Posterior vena cava (tissue), 2 donors: ENCODE measurements around the gene RBM17. TPM values are rescaled to one million over a fixed set of nuclear protein-coding genes. Genes with fewer than 3 reads are reported as not detected.
"Not testable (repeated sequence)": the region's sequence is repeated elsewhere in the genome, so short reads cannot be mapped to it uniquely, and the experiment has no call there.

Source experiments
- DNase-seq: peaks from one replicate; pipeline ENCODE4 v3.0.0-alpha.2; 2020; ENCODE audit warnings: low spot score
- intact Hi-C, 2 donors: fragments of 100-400 bp; cut with DNase I; formaldehyde crosslinking; loops; one replicate each; pipeline versions ENCODE4 v1.14.1 to v1.14.2; 2022 to 2023
- total RNA-seq, 2 donors: library from RNA; stranded (reverse); fragmentation: NEBNext Ultra II Directional; extraction: Animal tissue kit (Norgen Biotek cat#: 25700); gene quantifications; one replicate each; pipeline ENCODE4 v1.2.1, GENCODE V29; 2021
- donor health status: DM: yes; HTN: yes; CAD: no.
- donor health status: DM: yes; HTN: yes; CAD: no.

RBM17 gene
- total RNA-seq, 2 donors from 2014 or later, result 58.9 to 68.3 TPM

DNA sequence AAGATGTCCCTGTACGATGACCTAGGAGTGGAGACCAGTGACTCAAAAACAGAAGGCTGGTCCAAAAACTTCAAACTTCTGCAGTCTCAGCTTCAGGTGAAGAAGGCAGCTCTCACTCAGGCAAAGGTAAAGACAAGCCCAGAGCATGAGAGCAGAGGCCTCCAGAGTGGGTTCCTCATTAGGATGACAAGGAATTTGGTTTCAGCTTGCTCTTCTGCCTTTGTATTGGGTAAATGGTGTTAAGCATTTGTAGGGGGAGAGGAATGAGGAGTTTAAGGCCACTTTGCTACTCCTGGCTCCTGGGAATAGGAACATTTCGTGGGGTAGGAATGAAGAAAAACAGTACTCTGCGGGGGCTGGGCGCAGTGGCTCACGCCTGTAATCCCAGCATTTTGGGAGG is 8.2 kb downstream of the RBM17 start:
- intact Hi-C loops, result loop anchor here in 1 of 2 donors (10.0 kb wide), 1 partner anchor 48 kb away; no protein-coding TSS in a partner anchor

DNA sequence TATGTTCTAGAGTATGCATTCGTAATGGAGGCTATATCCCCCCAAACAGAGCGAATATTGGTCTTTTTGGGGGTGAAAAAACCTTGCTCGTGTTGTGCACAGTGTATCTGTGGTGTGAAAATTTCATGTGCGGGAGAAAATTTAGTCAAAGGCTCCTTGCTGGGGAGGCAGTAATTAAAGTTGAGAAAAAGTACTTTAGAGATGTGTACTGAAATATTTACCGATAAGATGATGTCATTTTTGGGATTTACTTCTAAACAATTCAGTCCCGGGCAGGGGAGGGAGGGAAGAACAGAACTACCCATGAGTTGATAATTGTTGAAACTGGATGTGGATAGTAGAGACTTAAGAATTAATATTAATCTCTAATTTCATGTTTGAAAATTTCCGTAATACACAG is 9.3 kb downstream of the RBM17 start:
- intact Hi-C loops, result loop anchor here in 1 of 2 donors (10.0 kb wide), 1 partner anchor 47 kb away; no protein-coding TSS in a partner anchor
- no peak for DNase-seq

More for the DNA sequence above, 8.2 kb downstream of the RBM17 start:
- DNase-seq, result no peak

DNA sequence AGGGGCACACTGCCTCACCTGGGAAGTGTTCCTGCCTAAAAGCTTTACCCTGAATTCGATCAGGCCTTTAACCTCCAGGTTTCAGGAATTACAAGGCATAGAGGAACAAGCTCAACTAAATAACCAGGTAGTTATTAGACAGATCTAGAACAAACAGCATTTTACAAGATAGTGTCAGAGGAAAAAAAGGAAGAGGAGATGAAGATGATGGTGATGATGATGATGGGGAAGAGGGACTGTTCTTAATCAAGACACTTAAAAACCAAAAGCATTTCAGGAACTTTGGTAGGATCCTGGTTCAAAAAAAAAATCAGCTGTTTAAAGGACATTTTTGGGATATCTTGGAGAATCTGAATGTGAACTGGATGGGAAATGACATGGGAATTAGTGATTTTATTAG is 11.5 kb downstream of the RBM17 start:
- DNase-seq, result no peak
- intact Hi-C loops, result no loop called here

DNA sequence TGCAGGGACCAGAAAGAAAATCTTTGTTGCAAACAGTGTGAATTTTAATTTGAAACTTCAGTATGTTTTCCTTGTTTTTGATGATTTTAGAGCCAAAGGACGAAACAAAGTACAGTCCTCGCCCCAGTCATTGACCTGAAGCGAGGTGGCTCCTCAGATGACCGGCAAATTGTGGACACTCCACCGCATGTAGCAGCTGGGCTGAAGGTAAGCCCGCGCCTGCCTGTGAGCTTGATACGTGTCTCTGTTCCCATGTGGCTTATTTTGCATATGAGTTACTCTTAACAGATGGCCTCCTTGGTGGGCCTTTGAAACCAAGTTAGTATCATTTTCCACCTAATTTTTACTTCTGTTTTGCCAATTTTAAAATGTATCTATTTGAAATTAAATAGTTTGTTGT is 12.3 kb downstream of the RBM17 start:
- intact Hi-C loops, result no loop called here
- no peak for DNase-seq

DNA sequence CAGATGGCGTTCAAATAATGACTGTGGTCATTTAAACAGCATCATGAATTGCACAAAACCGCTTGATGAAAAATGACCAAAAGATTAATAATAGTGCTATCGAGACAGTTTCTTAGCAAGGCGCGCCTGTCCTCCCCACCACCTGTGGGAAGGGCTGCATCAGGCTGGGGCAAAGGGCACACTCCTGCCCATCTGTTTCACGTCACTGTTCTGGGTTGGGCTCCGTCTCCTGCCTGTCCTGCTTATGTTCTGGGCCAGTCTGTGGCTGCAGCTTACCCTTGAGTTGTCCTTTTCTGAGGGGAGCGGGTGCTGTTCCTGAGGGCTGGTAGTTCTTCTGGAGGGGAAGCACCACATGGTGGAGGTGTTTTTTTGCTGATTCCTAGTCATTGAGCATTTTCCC is 13.3 kb downstream of the RBM17 start:
- intact Hi-C loops, result no loop called here
- no peak for DNase-seq

DNA sequence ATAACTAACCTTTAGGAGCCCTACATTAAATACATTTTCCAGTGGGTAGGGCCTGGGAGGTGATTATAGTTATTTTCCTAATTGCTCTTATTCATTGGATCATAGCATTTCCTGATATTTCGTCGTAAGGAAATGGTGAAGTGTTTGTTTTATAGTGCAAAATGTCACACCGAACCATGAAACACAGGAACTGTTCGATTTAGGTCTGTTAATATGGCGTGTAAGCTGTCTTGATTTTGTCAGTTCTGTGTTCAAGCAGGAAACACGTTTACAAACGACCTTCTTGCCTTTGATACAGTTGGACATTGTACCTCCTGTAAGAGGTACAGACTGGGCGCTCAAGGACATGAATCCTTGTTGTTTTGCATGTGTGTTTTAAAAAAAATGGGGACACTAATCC is 14.8 kb downstream of the RBM17 start:
- intact Hi-C loops, result no loop called here
- no peak for DNase-seq

DNA sequence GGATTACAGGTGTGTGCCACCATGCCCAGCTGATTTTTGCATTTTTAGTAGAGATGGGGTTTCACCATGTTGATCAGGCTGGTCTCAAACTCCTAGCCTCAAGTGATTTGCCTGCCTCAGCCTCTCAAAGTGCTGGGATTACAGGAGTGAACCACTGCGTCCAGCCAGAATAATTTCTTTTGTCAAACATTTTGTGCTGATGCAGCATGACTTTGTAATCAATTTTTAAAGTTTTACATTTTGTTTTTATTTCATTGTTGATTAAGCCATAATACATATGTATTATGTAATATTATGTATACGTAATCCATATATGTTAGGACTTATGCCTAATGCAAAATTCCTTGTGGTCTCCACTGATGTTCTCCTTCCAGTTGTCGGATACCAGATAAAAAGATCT is 18.8 kb downstream of the RBM17 start:
- intact Hi-C loops, result loop anchor here in 1 of 2 donors (5.0 kb wide), 1 partner anchor 295 kb away; no protein-coding TSS in a partner anchor
- not testable (repeated sequence) for DNase-seq

DNA sequence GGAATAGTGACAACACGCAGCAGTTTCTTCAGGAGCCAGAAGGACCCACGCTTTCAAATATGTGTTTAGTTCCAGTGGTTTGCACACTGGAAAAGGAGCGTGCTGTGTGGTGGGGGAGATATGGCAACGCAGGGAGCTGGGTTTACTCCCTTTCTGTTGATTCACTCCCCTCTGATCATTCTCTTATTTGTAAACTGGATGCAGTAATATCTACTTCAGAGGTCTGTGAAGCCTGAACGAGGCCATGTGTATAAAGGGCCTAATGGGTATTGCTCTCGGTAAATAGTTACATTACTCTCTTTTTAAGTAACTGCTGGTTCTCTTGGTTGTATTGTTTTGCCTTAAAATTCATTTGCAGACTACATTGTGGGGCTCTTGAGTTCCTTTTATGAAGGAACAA is 19.2 kb downstream of the RBM17 start:
- intact Hi-C loops, result loop anchor here in 1 of 2 donors (5.0 kb wide), 1 partner anchor 294 kb away; no protein-coding TSS in a partner anchor
- no peak for DNase-seq

DNA sequence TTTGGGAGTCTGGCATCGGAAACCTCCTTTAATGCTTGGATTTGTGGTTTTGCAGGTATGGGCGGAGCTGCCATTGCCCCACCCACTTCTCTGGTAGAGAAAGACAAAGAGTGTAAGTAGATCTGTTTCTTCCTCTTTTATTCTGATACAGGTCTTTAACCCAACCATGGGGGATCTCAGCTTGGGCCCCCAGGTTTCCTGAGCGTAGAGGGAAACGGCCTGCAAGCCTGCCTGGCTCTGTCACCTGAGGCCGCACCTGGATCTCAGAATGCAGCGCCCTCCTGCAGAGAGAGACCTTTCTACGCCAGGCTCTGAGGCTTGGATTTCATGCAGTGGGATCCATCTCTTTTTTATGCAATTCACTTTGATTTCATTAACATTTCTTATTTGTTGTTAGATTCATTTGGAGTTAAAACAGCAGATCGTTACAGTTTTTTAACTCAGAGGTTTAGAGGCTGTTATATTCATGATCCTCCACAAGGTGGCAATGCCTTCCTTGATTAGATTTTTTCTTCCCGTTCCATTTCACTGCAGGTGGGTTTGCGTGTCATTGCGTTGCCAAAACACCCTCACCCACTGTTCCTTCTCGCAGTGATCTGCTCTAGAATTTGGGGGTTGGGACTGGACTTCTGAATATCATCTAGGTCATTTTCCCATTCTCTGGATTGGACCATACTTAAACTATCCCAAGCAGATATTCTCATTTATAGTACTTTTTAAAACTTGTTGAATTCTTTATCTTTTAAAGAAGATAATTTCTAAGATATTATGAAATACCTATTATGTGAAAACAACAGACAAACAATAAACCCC is 20.0 kb downstream of the RBM17 start:
- no peak for DNase-seq
- intact Hi-C loops, result loop anchor here in 1 of 2 donors (5.0 kb wide), 1 partner anchor 293 kb away; no protein-coding TSS in a partner anchor

DNA sequence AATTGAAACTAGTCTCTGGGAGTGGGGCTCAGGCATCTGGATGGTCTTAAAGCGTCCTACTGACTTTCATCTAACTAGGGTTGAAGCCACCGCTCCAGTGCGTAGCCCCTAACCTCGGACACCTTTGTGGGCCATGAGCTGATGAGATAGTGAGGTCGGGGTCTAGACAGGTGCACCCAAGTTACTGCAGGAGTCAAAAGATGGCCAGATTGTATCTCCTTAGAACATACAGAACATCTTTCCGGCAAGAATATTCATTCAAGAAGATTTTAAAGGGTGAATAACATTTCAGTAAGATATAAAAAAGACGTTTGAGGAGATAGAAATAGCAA is 20.6 kb downstream of the RBM17 start:
- DNase-seq, result no peak
- intact Hi-C loops, result loop anchor here in 1 of 2 donors (5.0 kb wide), 1 partner anchor 293 kb away; no protein-coding TSS in a partner anchor

DNA sequence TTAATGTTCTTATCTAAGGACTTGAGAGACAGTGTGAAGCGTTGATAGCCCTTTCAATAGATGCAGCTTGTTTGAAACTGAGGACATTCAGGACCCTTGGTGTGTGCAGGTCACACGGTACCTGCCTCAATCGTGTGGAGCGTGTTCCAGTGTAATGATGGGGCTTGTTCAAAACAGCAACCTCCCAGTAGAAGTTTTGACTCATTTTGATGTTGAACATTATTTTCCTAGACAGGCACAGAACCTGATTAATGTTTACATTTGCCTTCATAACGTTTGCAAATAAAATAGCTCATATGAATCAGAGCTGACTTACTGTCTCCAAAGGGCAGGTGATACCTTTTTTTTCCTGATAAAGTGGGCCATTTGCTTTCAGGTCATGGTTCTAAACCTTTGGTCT is 21.3 kb downstream of the RBM17 start:
- intact Hi-C loops, result loop anchor here (10.0 kb wide), 2 partner anchors 95 to 295 kb away; partner anchors contain the start of gene PFKFB3 (in 1 of the 2)
- DNase-seq, result no peak

DNA sequence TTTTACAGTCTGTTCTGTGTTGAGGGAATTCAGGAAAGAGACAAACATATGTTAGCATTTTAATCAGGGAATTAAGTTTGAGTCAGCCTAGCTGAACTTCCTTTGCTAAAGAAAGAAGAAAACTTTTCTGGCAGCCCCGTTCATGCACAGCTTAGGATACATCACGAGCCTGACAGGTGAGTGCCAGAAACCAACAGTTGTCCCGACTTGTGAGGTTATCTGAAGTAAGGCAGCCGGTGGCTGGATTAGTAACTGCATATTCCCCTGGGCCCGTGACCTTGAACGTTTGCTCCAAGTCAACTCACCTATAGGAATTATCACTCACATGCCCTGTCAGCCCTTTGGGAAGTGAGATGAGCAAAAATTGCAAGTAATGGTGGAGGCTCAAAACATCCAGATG is 24.1 kb downstream of the RBM17 start:
- intact Hi-C loops, result loop anchor here (10.0 kb wide), 2 partner anchors 92 to 292 kb away; partner anchors contain the start of gene PFKFB3 (in 1 of the 2)
- DNase-seq, result no peak

DNA sequence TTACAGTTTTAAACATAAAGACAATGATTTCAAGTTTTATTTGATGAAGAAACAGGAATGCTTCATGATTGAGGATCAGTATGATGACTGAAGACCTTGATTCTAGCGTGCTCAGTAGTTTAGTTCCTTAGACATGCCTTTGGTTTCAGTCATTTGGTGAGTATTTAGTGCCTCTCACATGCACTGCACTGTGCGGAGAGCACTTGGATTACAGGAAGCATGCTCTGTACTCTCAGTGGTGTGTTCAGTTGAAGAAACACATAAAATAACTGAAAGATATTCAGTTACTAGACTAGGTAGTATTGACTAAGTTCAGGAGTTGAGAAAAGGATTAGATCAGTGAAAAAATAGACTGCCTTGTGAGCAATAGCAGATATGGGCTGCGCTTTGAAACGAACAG is 25.5 kb downstream of the RBM17 start:
- DNase-seq, result no peak
- intact Hi-C loops, result loop anchor here (10.0 kb wide), 2 partner anchors 91 to 291 kb away; partner anchors contain the start of gene PFKFB3 (in 1 of the 2)

DNA sequence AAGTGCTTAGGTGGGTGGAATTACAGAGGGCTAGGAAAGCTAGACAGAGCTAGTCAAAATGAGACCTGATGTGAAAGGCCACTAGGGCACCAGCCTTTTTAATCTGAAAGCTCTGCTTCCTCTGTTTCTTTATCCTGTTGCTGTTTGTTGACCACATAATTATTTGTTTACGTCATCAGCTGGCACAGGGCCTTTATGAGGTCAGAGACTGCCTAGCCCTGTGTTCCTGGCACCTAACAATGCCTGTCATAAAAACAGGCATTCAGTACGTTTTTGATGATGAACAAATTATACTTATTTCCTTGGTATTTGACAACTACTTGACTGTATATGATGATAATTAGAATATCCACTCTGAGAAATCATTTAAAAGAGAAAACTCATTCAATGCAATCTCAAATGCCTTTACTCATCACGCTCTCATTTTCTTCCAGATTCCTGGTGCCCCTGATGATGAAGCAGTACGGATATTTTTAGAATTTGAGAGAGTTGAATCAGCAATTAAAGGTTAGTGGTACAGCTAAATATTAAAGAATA is 26.0 kb downstream of the RBM17 start:
- DNase-seq, result no peak
- intact Hi-C loops, result loop anchor here (10.0 kb wide), 2 partner anchors 90 to 290 kb away; partner anchors contain the start of gene PFKFB3 (in 1 of the 2)

DNA sequence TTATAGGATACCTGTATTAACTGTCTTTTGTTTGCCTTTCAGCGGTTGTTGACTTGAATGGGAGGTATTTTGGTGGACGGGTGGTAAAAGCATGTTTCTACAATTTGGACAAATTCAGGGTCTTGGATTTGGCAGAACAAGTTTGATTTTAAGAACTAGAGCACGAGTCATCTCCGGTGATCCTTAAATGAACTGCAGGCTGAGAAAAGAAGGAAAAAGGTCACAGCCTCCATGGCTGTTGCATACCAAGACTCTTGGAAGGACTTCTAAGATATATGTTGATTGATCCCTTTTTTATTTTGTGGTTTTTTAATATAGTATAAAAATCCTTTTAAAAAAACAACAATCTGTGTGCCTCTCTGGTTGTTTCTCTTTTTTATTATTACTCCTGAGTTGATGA is 26.6 kb downstream of the RBM17 start:
- intact Hi-C loops, result loop anchor here (10.0 kb wide), 2 partner anchors 89 to 289 kb away; partner anchors contain the start of gene PFKFB3 (in 1 of the 2)
- DNase-seq, result no peak

DNA sequence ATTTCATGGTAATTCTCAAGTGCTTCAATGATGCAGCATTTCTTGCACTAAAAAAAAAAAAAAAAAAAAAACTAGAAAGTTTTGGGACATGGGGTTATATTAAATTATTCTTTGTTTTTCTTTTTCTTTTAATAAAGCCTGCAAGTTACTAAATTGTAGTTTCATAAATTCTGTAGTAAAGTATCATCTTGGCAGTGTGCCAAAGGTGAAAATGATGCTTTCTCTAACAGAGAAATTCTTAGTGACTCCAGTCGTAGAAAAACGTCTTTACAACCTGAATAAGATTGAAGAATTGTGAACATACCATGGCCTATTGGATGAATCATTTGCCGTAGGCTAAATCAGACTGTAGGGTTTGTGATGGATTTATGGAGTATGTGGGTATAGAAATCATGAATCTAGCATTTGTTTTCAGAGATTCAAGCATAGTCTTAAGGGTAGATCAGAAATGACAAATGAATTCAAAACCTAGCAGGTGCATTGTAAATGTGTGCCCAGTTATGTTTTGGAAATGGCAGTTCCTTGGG is 27.1 kb downstream of the RBM17 start:
- DNase-seq, result no peak
- intact Hi-C loops, result loop anchor here (10.0 kb wide), 2 partner anchors 89 to 289 kb away; partner anchors contain the start of gene PFKFB3 (in 1 of the 2)

DNA sequence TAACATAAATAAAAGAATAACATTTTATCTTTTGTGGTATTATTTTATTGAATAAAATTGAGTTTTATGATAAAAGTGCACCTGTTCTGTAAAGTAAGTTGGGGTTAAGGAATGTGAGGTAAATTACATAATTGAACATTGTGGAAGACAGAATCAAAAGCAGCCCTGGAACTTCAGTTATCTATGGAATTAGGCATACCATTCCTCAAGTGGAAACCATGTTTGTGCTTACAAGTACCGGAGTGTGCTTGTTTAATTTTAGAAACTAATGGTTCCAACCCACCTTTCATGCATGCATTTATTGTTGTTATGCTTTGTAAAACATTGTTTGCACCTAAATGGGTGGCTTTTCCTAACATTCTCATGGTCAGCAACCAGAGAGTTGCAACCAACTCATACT is 28.0 kb downstream of the RBM17 start:
- intact Hi-C loops, result loop anchor here (10.0 kb wide), 2 partner anchors 88 to 288 kb away; partner anchors contain the start of gene PFKFB3 (in 1 of the 2)
- no peak for DNase-seq

DNA sequence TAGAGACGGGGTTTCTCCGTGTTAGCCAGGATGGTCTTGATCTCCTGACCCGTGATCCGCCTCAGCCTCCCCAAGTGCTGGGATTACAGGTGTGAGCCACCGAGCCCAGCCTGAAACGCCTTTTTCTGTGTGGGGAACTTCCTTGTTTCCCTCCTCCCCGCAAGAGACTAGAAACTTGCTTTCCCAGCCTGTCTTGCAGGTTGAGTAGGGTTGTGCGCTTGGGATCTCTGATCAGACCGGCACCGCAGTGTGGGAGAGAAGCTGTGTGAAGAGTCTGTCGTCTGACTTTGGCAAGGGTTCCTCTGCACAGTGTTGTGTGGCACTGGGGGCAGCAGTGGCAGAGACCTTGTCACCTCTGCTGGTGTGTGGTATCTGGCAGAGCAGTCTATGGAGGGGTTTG is 28.9 kb downstream of the RBM17 start:
- intact Hi-C loops, result loop anchor here (10.0 kb wide), 2 partner anchors 87 to 287 kb away; partner anchors contain the start of gene PFKFB3 (in 1 of the 2)
- no peak for DNase-seq

DNA sequence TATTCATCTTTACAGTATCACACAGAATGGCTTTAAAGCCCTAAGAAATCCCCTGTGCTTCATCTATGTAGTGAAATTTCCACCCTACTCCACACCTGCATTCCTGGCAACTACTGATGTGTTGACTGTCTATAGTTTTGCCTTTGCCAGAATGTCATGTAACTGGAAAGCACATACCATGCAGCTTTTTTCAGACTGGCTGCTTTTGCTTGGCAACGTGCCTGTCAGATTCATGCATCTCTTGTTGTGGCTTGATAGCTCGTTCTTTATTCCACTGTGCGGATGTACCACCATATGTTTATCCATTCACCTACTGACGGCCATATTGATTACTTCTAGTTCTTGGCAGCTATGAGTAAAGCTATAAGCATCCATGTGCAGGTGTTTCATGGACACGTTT is 30.6 kb downstream of the RBM17 start:
- no peak for DNase-seq
- intact Hi-C loops, result loop anchor here (10.0 kb wide), 2 partner anchors 85 to 285 kb away; partner anchors contain the start of gene PFKFB3 (in 1 of the 2)

DNA sequence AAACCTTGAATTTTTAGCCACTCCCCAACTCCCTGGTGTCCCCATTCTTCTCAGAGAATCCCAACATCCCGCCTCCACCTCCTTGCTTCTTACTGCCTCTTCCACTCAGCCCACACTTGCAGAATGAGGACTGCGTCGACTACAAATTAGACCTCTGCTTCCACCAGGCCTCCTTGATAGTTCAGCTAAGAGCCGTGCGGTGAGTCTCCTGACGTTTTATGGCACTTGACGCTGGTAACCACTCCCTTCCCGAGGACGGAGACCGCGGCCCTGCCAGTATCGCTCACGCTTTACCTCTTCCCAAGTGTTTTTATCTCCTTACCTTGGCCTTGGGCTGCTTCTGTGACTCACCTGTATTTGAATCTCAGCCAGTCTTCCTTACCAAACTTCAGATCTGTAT is 31.1 kb downstream of the RBM17 start:
- DNase-seq, result no peak
- intact Hi-C loops, result loop anchor here (10.0 kb wide), 2 partner anchors 85 to 285 kb away; partner anchors contain the start of gene PFKFB3 (in 1 of the 2)
